GM04503 (cell line): ENCODE data around the gene IDUA.

Experiments
- DNase-seq: peaks from one replicate; pipeline ENCODE4 v3.0.0-alpha.2; 2012; ENCODE audit warnings: low read depth

The IDUA gene

DNA sequence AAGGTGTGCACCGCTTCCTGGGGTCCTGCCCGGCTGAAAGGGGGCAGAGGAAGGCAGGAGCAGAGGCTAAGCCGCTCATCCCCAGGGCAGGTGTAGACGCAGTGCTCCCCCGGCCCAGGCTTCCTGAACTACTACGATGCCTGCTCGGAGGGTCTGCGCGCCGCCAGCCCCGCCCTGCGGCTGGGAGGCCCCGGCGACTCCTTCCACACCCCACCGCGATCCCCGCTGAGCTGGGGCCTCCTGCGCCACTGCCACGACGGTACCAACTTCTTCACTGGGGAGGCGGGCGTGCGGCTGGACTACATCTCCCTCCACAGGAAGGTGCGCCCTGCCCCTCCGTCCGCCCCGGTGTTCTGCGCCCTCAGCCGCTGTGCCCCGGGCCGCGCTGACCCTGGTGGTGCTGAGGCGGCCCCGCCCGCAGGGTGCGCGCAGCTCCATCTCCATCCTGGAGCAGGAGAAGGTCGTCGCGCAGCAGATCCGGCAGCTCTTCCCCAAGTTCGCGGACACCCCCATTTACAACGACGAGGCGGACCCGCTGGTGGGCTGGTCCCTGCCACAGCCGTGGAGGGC is 14.8 kb downstream of the IDUA start:
- DNase-seq = no peak

DNA sequence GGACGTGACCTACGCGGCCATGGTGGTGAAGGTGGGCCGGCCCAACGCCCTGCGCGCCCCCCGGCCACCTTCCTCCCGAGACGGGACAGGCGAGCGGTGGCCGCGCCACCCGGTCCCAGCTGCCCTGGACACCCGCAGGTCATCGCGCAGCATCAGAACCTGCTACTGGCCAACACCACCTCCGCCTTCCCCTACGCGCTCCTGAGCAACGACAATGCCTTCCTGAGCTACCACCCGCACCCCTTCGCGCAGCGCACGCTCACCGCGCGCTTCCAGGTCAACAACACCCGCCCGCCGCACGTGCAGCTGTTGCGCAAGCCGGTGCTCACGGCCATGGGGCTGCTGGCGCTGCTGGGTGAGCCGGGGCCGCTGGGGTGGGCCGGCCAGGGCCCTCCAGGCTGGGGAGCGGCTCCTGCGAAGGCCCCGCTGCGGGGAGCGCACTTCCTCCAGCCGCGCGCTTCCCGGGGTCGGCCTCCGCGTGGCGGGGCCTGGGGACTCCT is 15.3 kb downstream of the IDUA start:
- DNase-seq = no peak

DNA sequence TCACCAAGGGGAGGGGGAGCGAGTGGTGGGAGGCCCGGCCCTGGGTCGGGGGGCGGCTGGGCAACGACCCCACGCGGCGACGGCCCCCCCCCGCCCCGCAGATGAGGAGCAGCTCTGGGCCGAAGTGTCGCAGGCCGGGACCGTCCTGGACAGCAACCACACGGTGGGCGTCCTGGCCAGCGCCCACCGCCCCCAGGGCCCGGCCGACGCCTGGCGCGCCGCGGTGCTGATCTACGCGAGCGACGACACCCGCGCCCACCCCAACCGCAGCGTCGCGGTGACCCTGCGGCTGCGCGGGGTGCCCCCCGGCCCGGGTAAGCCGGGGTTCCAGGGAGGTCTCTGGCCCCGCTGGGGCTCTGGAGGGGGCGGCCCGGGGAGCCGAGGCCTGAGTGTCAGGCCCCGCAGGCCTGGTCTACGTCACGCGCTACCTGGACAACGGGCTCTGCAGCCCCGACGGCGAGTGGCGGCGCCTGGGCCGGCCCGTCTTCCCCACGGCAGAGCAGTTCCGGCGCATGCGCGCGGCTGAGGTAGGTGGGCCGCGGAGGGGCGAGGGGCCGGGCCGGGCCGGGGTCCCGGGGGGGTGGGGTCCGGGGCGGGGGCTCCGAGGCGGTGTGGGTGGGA is 15.9 kb downstream of the IDUA start:
- no peak for DNase-seq

DNA sequence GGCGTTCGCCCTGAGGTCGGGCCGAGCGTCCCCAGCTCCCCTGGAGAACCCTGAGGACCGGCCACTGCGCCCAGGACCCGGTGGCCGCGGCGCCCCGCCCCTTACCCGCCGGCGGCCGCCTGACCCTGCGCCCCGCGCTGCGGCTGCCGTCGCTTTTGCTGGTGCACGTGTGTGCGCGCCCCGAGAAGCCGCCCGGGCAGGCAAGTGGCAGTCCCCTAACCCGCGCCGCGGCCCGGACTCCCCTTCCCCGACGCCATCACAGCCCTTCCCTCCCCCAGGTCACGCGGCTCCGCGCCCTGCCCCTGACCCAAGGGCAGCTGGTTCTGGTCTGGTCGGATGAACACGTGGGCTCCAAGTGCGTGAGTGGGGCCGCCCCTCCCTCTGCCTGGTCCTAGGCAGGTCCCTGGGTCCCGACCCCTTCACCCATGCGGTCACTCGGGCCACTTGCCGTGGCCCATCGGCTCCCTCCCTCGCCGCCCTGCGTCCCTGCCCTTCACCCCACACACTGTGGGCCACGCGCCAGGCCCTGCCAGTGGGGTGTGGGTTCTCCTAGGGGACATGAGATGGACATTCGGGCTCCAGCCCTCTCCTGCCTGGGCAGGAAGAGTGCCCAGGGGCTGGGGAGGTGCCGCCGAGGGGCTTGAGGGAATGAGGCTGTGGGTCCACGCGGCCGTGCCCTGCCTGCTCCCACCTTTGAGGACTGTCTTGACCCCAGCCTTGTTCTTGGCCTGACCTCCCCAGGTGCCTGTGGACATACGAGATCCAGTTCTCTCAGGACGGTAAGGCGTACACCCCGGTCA is 16.6 kb downstream of the IDUA start:
- no peak for DNase-seq

DNA sequence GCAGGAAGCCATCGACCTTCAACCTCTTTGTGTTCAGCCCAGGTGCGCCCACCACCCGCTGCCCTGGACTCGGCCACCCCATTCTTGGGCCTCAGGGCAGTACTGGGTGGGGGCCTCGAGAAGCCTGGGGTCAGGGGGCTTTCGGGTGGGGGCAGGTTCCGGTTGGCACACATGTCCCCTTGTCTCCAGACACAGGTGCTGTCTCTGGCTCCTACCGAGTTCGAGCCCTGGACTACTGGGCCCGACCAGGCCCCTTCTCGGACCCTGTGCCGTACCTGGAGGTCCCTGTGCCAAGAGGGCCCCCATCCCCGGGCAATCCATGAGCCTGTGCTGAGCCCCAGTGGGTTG is 17.2 kb downstream of the IDUA start:
- no peak for DNase-seq

DNA sequence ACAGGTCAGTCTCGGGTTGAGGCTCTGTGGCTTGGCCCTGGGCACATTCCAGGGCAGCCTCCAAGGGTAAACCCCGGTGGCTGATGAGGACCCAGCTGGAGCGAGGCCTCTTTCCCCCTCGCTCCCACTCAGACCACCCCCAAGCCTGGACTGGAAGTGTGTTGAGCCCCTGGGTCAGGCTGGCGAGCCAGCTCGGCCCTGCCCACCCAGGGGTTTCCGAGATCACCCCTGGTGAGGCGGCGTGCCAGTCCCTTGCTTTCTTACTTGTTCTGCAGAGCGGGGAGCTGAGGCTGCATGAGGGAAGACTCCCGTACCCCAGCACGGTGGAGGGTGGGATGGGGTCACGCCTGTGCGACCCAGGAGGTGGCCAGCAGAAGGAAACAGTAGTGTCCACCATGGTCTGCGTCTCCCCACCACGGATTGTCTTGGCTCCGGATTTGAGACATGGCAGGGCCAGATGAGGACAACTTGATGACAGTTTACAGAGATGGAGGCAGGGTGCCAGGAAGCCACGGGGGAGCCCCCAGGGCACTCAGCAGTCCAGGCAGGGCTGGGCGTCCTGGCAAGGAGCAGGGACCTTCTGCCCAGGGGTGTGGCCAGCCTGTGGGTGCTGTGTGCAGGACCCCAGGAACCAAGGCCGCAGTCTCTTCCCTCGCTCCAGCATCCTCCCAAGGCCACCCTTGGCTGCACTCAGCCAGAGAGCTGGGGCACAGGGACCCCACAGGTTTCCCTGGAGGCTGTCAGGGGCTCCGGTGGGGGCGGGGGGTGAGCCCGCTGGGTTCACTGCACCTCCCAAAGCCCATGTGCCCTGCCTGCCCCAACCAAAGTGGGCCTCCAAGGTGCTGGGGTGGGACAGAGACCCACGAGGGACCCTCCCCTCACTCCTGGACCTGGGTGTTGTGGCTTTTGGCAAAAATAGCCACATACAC is 18.0 kb downstream of the IDUA start:
- no peak for DNase-seq

DNA sequence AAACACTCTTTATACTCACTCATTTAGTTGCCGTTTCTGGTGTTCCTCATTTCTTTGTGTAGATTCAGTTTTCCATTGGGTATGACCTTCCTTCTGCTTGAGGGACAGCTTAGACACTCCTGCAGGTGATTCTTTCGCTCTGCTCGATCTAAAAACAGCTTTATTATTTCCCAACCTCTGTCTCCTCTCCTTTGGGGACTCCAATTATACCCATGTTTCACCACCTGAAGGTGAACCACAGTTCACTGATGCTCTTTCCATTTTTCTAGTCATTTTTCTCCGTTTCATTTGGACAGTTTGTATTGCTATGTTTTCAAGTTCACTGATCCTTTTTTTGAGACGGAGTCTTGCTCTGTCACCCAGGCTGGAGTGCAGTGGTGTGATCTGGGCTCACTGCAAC is 20.0 kb downstream of the IDUA start:
- DNase-seq = no peak

DNA sequence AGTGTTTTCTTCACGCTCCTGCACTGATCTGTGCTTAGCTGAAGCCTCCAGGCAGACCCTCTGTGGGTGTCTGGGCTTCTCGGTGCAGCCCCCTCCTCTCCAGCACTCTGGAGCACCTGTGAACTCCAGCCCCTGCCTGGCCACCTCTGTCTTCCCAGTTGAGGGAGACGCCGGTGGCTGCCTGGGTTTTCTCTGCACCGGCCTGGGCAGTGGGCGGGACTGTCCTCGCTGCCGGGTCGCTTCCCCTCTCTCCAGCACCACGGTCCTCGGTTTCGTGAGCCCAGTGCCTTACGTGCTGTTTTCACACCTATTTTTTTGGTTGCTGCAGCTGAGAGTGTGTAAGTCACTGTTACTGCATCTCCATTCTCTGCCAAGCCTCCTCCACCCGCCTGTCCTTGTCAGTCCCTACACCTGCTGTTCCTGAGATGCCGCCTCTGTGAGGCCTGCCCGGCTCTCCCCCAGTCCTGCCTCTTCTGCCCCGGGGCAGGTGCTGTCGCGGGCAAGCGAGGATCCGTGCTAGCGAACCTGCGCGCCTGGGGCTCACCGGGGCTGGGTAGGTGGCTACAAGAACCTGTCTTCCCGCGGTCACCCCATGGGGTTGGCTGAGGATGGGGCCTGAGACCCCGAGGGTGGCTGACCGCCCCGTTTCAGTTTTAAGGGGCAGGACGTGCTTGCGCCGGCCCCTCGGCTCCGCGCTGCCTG is 22.1 kb downstream of the IDUA start:
- no peak for DNase-seq

DNA sequence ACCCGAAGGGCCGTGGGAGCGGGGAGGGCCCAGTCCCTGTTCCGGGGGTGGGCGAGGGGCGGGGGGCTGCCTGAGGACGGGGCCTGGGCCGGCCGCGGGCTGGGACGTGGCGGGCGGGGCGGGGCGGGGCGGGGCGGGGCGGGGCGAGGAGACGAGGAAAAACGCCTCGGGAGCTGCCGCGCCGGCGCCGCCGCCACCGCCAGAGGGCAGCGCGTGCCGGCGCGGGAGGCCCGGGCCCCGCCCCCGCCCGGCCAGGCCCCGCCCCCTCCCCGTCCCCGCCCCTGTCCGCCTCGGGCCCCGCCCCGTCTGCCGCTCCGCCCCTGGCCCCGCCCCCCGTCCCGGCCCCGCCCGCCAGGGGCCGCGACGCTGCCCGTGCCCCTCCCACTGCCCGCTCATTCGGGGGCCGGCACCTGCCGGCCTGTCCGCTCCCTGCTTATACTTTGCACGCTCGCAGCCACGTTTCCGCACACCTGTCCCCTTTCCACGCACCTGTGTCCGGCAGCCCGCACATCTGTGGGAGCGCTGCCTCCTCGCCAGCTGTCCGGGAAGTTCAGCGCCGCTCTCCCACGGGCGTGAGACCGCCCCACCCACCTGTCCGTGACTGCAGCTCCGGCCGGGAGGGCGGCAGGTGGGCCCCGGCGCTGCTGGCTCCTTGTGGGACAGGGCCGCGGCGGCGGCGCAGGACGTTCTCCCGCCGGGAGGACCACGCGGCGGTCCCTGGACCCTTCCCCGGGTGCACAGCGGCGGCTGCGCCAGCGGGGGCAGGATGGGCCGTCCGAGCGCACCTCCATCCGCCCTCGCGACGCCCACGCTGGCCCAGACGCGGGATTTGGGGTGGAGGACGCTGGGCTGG is 22.9 kb downstream of the IDUA start:
- no peak for DNase-seq

DNA sequence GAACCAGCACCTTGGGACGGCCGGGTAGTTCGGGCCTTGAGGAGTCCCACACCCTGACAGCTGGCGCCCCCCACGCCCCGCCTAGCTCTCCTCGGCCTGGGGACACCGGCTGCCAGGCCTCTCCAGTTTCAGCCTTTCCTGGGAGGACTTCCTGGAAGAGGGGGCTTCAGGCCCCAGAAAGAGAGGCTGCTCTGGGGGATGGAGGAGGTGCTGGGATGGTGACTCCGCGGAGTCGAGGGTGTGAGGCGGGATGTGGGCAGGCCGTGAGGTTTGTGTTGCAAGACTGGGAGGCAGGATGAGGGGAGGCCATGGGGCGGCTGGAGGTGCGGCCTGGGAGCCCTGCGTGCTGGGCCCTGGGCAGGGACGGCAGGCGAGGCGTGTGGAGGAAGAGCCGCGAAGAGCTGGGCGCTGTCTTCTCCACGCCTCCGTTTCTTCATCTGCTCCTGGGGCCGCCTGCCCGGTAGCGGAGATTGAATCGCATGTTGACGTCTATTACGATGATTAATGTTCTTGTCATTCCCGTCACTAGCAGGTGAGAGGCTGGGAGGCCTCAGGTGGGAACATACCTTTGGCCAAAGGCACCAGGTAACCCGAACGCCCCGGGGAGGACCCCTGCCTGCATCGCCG is 23.7 kb downstream of the IDUA start:
- DNase-seq = peak; percentile 56

DNA sequence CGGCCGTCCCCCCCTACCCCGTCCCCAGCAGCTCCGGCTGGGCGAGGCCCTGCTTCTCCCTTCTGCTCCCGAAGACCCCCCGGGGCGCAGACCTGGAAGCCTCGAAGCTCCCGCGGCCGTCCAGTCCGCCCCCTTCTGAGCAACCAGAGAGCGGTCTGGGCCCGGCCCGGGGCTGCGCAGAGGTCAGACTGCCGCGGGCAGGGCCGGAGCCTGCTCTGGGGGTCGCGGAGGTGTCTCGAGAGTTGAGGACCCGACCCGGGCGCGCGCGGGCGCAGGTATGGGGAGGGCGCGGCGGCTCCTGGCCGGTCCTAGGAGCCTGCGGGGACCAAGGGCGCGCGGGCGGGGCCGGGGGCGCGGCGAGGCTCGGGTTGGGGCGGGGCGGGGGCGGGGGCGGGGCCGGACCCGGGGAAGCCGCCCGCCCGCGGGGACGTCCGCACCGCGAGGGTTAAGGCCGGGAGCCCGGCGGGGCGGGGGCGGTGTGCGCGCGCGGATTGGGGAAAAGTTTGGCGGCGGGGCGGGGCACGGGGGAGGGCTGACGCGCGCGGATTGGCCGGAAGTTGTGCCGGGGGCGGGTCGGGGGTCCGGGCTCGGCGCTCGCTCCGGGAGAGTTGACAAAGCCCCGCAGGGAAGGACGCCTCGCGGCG is 24.3 kb downstream of the IDUA start, which contains the start of gene FGFRL1:
Gene FGFRL1 (plus strand): TSS at position 605 of the 644 bp plus-strand sequence. CDS start 860 bp downstream, outside the sequence.
- peak; percentile 30 for DNase-seq

DNA sequence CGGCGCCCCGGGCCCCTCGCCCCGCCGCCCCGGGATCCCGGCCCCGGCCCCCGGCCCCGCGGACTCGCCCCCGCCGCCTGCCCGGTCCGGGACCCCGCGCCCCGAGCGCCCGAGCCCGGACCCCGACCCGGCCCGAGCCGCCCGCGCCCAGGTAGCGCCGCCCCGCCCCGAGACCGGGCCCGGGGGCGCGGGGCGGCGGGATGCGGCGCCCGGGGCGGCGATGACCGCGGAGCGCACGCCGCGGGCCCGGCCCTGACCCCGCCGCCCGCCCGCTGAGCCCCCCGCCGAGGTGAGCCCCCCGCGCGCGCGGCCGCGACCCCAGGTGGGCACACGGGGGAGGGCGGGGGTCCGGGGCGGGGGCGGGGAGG is 24.8 kb downstream of the IDUA start:
- DNase-seq = no peak

DNA sequence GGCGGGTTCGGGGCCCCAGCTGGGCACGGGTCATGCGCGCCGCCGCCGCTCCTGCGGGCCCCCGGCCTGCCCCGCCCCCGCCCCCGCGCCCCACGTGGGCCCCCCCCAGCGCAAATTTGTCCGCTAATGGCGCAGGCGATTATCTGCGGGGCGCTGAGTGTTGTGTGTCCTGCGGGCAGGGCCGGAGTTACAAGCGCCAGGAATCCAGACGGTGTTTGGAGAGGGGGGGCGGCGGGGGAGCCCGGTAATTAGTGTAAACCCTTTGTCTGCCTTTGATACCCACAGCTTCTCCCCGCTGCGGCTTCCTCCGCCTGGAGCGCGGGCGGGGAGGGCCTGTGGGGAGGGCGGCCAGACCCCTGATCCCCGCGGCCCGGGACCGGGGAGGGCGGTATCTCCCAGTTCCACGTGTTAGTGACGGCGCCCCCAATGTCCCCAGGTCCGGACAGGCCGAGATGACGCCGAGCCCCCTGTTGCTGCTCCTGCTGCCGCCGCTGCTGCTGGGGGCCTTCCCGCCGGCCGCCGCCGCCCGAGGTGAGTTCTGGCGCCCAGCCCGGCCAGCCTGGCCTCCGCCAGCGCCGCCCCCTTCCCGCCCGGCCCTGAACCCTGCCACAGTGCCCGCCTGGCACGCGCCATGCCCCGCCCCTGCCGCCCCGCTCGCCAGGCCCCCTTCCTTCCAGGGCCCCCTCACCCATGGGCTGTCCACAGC is 25.3 kb downstream of the IDUA start:
- DNase-seq = no peak

DNA sequence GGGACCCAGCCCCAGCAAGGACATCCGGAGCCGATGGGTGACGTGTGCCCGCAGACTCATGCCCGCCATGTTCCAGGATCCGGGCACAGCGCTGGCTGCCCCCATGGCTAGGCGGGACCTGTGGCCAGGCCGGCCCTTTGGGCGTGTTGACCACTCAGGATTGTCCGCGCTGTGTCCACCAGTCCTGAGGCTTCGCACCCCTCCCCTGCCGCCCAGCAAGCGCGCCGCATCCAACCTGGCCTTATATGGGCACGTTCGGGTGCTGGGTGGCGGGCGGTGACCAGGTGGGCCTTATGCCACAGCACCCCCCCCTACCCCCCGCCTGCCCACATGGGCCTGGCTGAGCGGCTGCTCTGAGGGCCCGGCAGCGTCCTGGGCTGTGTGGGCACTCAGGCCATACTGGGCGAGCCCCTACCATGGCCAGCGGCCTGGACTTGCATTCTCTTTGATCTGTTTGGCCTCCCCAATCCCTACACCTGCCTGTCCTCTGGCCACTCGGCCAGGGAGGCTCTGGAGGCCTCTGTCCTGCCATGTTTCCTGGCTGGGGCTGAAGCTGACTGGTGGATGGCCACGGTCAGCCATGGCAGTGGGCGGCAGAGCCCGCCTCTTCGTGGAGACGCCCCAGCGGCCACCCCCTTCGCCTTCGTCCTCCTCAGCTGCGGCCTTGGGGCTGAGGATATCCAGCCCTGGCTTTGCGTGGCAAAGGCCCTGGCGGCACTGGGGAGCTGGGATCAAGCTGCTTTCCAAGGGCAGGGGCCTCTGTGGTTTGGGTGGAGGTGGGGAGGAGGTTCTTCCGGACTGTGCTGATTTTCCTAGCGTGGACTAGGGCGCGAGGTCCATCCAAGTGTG is 26.6 kb downstream of the IDUA start:
- no peak for DNase-seq

DNA sequence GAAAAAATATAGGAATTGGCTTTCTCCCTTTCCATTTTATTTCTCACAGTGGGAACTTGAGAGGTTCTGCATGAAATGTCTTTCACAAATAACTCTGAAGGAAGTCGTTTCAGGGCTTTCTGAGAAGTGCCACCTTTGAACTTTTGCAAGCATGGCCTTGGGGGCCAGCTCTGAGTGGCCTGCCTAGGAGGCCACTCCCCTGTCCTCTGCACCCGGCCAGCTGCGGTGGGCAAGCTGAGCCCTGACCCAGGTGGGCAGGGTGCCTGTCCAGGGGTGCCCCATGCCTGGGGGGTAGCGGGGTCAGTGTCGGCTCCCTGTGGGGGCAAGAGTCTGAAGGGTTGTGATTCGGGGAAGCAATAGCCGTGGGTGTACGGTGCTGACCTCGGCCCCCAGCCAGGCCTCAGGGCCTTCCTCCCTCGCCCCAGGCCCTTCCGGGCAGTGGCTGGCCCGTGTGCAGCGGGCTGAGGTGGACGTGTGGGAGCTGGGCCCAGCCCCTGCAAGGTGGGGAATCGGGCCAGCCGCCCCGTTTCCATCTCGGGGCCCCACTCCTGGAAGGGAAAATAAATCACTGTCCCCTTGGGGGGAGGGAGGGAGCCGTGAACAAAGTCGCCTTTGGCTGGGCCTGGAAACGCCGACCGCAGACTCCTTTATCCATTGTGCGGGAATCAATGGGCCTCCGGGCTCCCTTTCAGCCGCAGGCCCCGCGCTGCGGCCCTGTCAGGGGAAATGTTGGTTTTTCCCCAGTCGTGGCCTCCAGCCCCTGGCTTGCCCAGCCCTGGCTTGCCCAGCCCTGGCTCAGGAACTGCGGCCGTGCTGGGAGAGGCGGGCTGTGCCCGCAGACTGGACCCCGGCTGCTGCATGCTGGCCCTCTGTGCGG is 27.7 kb downstream of the IDUA start:
- DNase-seq = no peak

DNA sequence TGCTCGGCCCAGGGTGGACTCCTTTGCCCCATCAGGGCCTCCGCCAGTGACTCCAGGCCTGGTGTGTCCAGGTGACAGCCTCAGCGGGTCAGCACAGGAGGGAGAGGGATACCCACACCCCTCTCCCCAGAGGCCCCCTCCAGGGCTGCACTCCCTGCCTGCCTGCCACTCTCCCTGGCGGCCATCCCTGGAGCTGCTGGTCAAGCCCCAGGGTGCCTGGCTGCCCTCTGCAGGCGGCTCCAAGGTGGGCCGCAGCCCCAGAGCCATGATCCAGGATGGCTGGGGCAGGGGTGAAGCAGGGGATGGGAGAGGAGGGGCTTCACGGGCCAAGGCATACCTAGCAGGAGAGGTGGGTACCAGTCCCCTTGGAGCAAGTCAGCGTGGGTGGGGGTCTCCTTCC is 28.3 kb downstream of the IDUA start:
- DNase-seq = no peak

DNA sequence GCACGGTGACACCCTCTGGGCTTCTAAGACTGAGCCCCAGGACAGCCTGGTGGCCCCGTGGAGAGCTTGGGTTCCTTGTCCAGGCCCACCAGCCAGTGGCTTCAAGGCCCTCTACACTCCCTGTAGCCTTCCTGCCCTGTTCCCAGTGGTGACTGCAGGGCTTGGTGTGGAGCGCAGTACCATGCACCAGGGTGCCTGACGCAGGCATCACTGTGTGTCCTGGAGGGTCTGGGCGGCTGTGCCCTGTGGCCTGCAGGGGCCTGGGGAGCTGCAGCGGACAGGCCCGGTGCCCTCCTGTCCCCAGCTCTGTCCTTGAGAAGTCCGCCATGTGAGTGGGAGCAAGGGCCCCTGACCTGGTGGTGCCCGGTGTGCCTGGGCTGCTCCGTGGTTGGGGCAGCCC is 28.9 kb downstream of the IDUA start:
- no peak for DNase-seq
